Measurements from ENCODE around the gene LDB2.

Gene LDB2

DNA sequence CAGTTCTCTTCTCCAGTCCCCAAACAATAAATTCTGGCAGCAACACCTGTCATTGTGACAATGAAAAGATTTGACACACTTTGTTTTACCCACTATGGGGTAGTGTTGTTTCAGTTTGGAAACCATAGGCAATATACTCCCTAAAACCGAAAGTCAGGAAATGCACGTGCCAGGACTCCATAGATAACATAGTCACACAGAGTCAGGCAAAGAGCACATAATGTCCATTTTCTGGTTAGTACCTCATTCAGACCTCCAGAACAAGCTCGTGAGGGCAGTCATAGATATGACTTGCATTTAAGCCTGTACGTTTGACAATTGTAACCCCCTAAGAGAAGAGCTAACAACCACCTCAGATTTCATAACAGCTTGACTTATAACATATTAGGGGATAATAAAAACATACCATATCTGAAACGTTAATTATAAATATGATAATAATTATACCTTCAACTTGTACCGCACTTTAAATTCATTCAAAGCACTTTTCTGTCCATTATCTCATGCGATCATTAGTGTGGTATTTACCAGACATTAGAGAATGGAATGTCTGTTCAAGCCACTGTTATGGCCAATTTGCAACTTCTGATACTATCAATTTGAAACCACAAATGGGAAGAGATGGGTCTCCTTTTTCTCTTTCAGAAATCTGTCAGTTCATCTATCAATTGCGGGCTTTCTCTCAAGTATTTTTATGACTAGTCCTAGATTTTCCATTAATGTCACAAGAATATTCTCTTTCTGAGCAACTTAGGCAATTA is 147.4 kb downstream of the LDB2 start:
- no peak overlapping the region for H3K27ac ChIP-seq
- TF ChIP-seq, protein P1, sequence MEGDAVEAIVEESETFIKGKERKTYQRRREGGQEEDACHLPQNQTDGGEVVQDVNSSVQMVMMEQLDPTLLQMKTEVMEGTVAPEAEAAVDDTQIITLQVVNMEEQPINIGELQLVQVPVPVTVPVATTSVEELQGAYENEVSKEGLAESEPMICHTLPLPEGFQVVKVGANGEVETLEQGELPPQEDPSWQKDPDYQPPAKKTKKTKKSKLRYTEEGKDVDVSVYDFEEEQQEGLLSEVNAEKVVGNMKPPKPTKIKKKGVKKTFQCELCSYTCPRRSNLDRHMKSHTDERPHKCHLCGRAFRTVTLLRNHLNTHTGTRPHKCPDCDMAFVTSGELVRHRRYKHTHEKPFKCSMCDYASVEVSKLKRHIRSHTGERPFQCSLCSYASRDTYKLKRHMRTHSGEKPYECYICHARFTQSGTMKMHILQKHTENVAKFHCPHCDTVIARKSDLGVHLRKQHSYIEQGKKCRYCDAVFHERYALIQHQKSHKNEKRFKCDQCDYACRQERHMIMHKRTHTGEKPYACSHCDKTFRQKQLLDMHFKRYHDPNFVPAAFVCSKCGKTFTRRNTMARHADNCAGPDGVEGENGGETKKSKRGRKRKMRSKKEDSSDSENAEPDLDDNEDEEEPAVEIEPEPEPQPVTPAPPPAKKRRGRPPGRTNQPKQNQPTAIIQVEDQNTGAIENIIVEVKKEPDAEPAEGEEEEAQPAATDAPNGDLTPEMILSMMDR (IDR thresholded peaks at IDR 0.05): no peak
- TF ChIP-seq ZFX (IDR thresholded peaks at IDR 0.05; ENCODE audit: borderline replicate concordance): no peak

DNA sequence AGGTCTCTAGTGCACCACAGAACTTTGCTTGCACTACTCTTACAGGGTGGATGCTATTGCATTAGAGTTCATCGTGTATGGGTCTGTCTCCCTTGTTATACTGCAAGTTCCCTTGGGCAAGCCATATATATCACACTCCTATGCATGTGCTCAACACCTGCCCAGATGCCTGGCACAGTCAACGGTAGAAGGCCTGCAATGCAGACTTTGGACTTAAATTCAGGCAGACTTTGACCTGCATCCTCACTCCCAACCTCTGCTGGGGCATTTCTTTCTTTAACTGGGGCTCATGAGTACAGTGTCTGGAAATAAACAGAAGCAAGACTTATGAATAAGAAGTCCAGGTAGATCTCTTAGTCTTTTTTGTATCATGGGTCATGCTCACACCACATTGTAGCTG is 148.2 kb downstream of the LDB2 start:
- no peak overlapping the region for H3K27ac ChIP-seq
- TF ChIP-seq ZFX (IDR thresholded peaks at IDR 0.05; ENCODE audit: borderline replicate concordance): no peak
- TF ChIP-seq, protein P1 (IDR thresholded peaks at IDR 0.05): no peak

DNA sequence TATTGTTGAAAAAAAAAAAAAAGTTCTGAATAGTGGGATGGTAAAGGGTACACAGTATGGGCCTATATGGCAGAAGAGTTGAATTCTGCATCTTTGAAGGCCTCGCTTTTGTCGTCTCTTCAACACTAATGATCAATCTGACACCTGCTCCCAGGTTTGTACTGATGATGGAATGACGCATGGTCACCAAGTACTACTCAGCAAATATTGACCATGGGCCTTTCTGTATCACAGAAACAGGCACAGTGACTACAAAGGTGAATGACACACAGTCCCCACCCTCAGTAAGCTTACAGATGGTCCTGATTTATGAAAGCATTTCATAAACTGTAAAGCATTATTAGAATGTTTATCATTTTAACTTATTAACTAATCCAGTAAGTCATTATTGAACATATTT is 152.6 kb downstream of the LDB2 start:
- no peak for TF ChIP-seq ZFX (IDR thresholded peaks at IDR 0.05; ENCODE audit: borderline replicate concordance)
- TF ChIP-seq, protein P1 (IDR thresholded peaks at IDR 0.05): no peak
- H3K27ac ChIP-seq: no peak overlapping the region

- no peak overlapping the region for H3K27ac ChIP-seq
- TF ChIP-seq, protein P1 (IDR thresholded peaks at IDR 0.05): no peak
- TF ChIP-seq ZFX (IDR thresholded peaks at IDR 0.05; ENCODE audit: borderline replicate concordance): no peak
Observed at GRCh38 chr4:16745009-16745635, 153.3 kb downstream of the LDB2 start.

DNA sequence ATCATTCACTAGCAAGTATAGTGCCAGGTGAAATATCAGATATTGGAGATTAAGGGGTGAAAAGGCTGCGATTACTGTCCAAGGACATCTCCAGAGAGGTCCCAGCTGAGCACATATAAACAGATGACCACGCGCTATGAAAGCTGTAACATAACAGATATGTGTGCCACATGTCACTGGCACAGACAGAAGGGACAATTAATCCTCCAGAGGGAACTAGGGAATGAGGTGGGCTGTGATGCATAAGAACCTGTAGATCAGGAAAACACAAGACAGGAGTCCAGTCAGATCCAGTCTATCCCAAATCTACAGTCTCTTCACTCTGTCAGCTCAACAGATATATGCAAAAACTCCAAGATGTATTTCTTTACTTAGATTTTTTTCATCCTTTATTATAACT is 157.2 kb downstream of the LDB2 start:
- no peak for TF ChIP-seq ZFX (IDR thresholded peaks at IDR 0.05; ENCODE audit: borderline replicate concordance)
- TF ChIP-seq, protein P1 (IDR thresholded peaks at IDR 0.05): no peak
- no peak overlapping the region for H3K27ac ChIP-seq

GRCh38 chr4:16739997-16740624 is 158.3 kb downstream of the LDB2 start:
- TF ChIP-seq ZFX (IDR thresholded peaks at IDR 0.05; ENCODE audit: borderline replicate concordance): no peak
- TF ChIP-seq, protein P1 (IDR thresholded peaks at IDR 0.05): no peak
- H3K27ac ChIP-seq: no peak overlapping the region

- no peak for TF ChIP-seq ZFX (IDR thresholded peaks at IDR 0.05; ENCODE audit: borderline replicate concordance)
- TF ChIP-seq, protein P1 (IDR thresholded peaks at IDR 0.05): no peak
- no peak overlapping the region for H3K27ac ChIP-seq
Observed at GRCh38 chr4:16738558-16738957, 159.9 kb downstream of the LDB2 start.
